ENCODE measurements around the gene PIGT.
"Not testable (repeated sequence)": the region's sequence is repeated elsewhere in the genome, so short reads cannot be mapped to it uniquely, and the experiment has no call there.

Gene PIGT

GRCh38 chr20:45467172-45467571, 51.2 kb downstream of the PIGT start:
- no peak for DNase-seq

GRCh38 chr20:45467861-45468260, 51.9 kb downstream of the PIGT start:
- no peak for DNase-seq

GRCh38 chr20:45469336-45470261, 53.7 kb downstream of the PIGT start, which contains the start of gene WFDC2:
Gene WFDC2 (plus strand): TSS chr20:45469753. CDS start chr20:45469782, 29 bp downstream.
- peak; percentile 53 for DNase-seq

- peak; percentile 83 for DNase-seq
Measured at GRCh38 chr20:45470262-45470931, 54.5 kb downstream of the PIGT start.

GRCh38 chr20:45470937-45471336, 55.0 kb downstream of the PIGT start:
- peak; percentile 74 for DNase-seq

GRCh38 chr20:45472286-45472685, 56.3 kb downstream of the PIGT start:
- DNase-seq = not testable (repeated sequence)

Data from retina (tissue), 1 donor.